Fibroblast of villous mesenchyme (primary cell): ENCODE measurements around the gene GAA. TPM values are rescaled to one million over a fixed set of nuclear protein-coding genes. Genes with fewer than 3 reads are reported as not detected.

Experiments used
- DNase-seq: peaks from one replicate; pipeline ENCODE4 v3.0.0-alpha.2; 2010; ENCODE audit warnings: low read depth
- H3K4me3 ChIP-seq: 2 replicates; pipeline ENCODE4 v1.5.1; 2011; ENCODE audit warnings: low read depth, mild to moderate bottlenecking, low read length
- CTCF ChIP-seq: IDR thresholded peaks from 2 replicates; pipeline ENCODE4 v1.5.1; 2012; ENCODE audit warnings: low read depth, mild to moderate bottlenecking, low read length; ENCODE audit not compliant: insufficient read depth
- total RNA-seq: library from RNA; depleted of rRNA; stranded (reverse); fragments of >200 nt; gene quantifications from 2 replicates; pipeline ENCODE4 v1.2.3, GENCODE V29; 2012

Gene GAA
- total RNA-seq, result 15.1 and 24.5 TPM in 2 replicates

- peak; percentile 78 for DNase-seq
- TF ChIP-seq CTCF, result peak; percentile 57
- peak within 1 kb of the TSS; percentile 82 for H3K4me3 ChIP-seq
Measured at GRCh38 chr17:80101011-80101945, at the start of gene GAA. Gene GAA (plus strand): TSS chr17:80101581. CDS start chr17:80104587, 3,006 bp downstream.

GRCh38 chr17:80051681-80052080 is 49.7 kb upstream of the GAA start:
- no peak for DNase-seq
- no peak for TF ChIP-seq CTCF

GRCh38 chr17:80053102-80053501 is 48.3 kb upstream of the GAA start:
- no peak overlapping the region for H3K4me3 ChIP-seq
- peak; percentile 82 for DNase-seq
- no peak for TF ChIP-seq CTCF

More at GRCh38 chr17:80051681-80052080, 49.7 kb upstream of the GAA start:
- H3K4me3 ChIP-seq, result no peak overlapping the region

GRCh38 chr17:80055597-80055996 is 45.8 kb upstream of the GAA start:
- DNase-seq, result peak; percentile 40
- no peak for TF ChIP-seq CTCF
- H3K4me3 ChIP-seq, result no peak overlapping the region

GRCh38 chr17:80058311-80058955 is 42.9 kb upstream of the GAA start:
- no peak for DNase-seq
- TF ChIP-seq CTCF, result no peak
- H3K4me3 ChIP-seq, result no peak overlapping the region

- no peak for DNase-seq
Measured at GRCh38 chr17:80060644-80061043, 40.7 kb upstream of the GAA start.

More at GRCh38 chr17:80060644-80061043, 40.7 kb upstream of the GAA start:
- no peak for TF ChIP-seq CTCF
- H3K4me3 ChIP-seq, result no peak overlapping the region
